HL-60 (cell line): ENCODE data around the gene SAMM50.

ENCODE experiments used
- DNase-seq, 2 experiments: peaks; one replicate each; pipeline ENCODE4 v3.0.0-alpha.2; 2010 to 2020; ENCODE audit warnings: low read depth in 1 of 2, low spot score in 1 of 2
- H3K27ac ChIP-seq: fragments of 250-450 bp; sonication (Bioruptor Pico); replicated peaks from 2 replicates; pipeline ENCODE4 v1.5.1; 2020; ENCODE audit warnings: mild to moderate bottlenecking, moderate library complexity
- H3K27me3 ChIP-seq: fragments of 250-450 bp; sonication (Bioruptor Pico); 2 replicates; pipeline ENCODE4 v1.5.1; 2021; ENCODE audit warnings: mild to moderate bottlenecking, moderate library complexity; ENCODE audit not compliant: insufficient read depth, poor library complexity, severe bottlenecking
- H3K4me3 ChIP-seq: replicated peaks from 2 replicates; pipeline ENCODE4 v1.5.1; 2011; ENCODE audit warnings: mild to moderate bottlenecking, control low read depth, low read length; ENCODE audit not compliant: insufficient read depth
- CTCF ChIP-seq: IDR thresholded peaks from one replicate; pipeline ENCODE4 v1.5.1; 2011; ENCODE audit warnings: low read length, control low read depth, inconsistent platforms; ENCODE audit not compliant: insufficient read depth
- GABPA ChIP-seq: IDR thresholded peaks from 2 replicates; pipeline ENCODE4 v1.6.1; 2012; ENCODE audit warnings: low read depth
- POLR2AphosphoS5 ChIP-seq: IDR thresholded peaks from 2 replicates; pipeline ENCODE4 v1.6.1; 2012; ENCODE audit warnings: low read depth
- REST ChIP-seq: IDR thresholded peaks from 2 replicates; pipeline ENCODE4 v1.6.1; 2012; ENCODE audit warnings: low read depth; ENCODE audit not compliant: insufficient replicate concordance
- SPI1 ChIP-seq: IDR thresholded peaks from 2 replicates; pipeline ENCODE4 v1.6.1; 2012; ENCODE audit warnings: low read depth, mild to moderate bottlenecking, borderline replicate concordance

Gene SAMM50

GRCh38 chr22:44026066-44026629 lies 70.9 kb downstream of the SAMM50 start:
- H3K27ac ChIP-seq: peak overlapping the region; percentile 81
- no peak for TF ChIP-seq SPI1
- 0 out of 2 replicates have a peak, but pooled peaks have one; percentile 2 for TF ChIP-seq POLR2AphosphoS5
- no peak for TF ChIP-seq CTCF
- no peaks in the 10 kb centered on the region for H3K27me3 ChIP-seq
- H3K4me3 ChIP-seq: peak overlapping the region; percentile 59
- no peak for DNase-seq

GRCh38 chr22:44026630-44027511 lies 71.6 kb downstream of the SAMM50 start:
- Histone ChIP-seq H3K27ac (peak overlapping the region; percentile 81), H3K27me3 (no peaks in the 10 kb centered on the region), H3K4me3 (peak overlapping the region; percentile 59)
- peak; percentile 92 to 94 for DNase-seq
- TF ChIP-seq GABPA: no peak
- TF ChIP-seq POLR2AphosphoS5: peak; percentile 80
- TF ChIP-seq REST: peak; percentile 26
- TF ChIP-seq SPI1: peak; percentile 96
- no peak for TF ChIP-seq CTCF

GRCh38 chr22:44028091-44028490 lies 72.8 kb downstream of the SAMM50 start:
- DNase-seq: no peak

More at GRCh38 chr22:44028091-44028490, 72.8 kb downstream of the SAMM50 start:
- Histone ChIP-seq H3K27ac (no peak overlapping the region), H3K27me3 (no peaks in the 10 kb centered on the region), H3K4me3 (no peak overlapping the region)
- no peak for TF ChIP-seq SPI1
- TF ChIP-seq POLR2AphosphoS5: no peak
- TF ChIP-seq REST: no peak
- TF ChIP-seq CTCF: no peak
- no peak for TF ChIP-seq GABPA
